ENCODE data around the gene CNPPD1.

The CNPPD1 gene

DNA sequence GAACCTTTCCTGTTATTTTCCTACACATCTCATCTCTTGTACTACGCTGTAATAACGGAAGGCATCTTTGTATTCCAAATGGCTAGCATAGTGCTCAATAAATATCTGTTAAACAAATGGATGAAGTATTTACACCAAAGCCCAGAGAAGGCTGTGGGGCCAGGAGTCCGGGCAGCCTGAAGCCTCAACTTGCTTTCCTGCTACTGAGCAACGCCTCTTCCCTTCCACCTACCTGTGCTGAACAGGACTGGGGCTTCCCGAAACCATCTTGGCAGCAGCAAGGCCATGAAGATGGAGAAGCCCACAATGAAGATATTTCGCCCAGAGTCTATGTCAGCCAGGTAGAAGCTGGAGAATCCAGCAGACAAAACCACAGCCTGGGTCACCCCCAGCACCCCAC lies 13.6 kb downstream of the CNPPD1 start:
- no peak for TF ChIP-seq CTCF (IDR thresholded peaks at IDR 0.05; ENCODE audit: insufficient read depth, low read depth, low read length, missing control alignments)
- no peak for DNase-seq (ENCODE audit: low read depth)
- H3K4me3 ChIP-seq (ENCODE audit: low read depth, low read length): no peak overlapping the region

- no peak for TF ChIP-seq CTCF (IDR thresholded peaks at IDR 0.05; ENCODE audit: insufficient read depth, low read depth, low read length, missing control alignments)
- DNase-seq (ENCODE audit: low read depth): no peak
- peak overlapping the region; percentile 71 for H3K4me3 ChIP-seq (ENCODE audit: low read depth, low read length)
Measured at GRCh38 chr2:219161097-219161496, 15.6 kb downstream of the CNPPD1 start.

GRCh38 chr2:219160186-219161017 lies 16.3 kb downstream of the CNPPD1 start, which contains the start of gene NHEJ1:
NHEJ1 (minus strand) TSS chr2:219160815; CDS start chr2:219158362, 2,453 bp downstream.
- DNase-seq (ENCODE audit: low read depth): peak; percentile 95
- peak within 1 kb of the TSS; percentile 71 for H3K4me3 ChIP-seq (ENCODE audit: low read depth, low read length)
- peak; percentile 99 for TF ChIP-seq CTCF (IDR thresholded peaks at IDR 0.05; ENCODE audit: insufficient read depth, low read depth, low read length, missing control alignments)

GRCh38 chr2:219159771-219160185 lies 16.9 kb downstream of the CNPPD1 start:
- H3K4me3 ChIP-seq (ENCODE audit: low read depth, low read length): peak overlapping the region; percentile 71
- no peak for TF ChIP-seq CTCF (IDR thresholded peaks at IDR 0.05; ENCODE audit: insufficient read depth, low read depth, low read length, missing control alignments)
- no peak for DNase-seq (ENCODE audit: low read depth)

DNA sequence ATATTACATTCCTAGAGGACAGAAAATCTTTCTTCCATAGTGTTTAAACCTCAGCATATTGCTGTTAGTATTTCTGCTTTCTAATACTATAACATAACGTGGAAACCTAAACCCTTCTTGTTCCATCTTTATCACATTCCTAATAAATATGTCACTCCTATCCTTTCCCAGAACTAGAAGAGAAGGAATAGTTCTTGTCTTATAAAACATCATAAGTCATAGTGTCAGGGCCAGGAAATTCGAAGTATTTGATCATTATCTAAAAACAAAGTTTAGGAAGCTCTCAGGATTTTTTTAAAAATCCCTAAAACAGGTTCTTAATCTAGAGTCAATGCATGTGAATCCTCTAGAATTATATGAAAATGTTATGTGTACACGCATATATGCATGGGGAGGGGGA lies 18.1 kb downstream of the CNPPD1 start:
- TF ChIP-seq CTCF (IDR thresholded peaks at IDR 0.05; ENCODE audit: insufficient read depth, low read depth, low read length, missing control alignments): no peak
- DNase-seq (ENCODE audit: low read depth): no peak
- no peak overlapping the region for H3K4me3 ChIP-seq (ENCODE audit: low read depth, low read length)

DNA sequence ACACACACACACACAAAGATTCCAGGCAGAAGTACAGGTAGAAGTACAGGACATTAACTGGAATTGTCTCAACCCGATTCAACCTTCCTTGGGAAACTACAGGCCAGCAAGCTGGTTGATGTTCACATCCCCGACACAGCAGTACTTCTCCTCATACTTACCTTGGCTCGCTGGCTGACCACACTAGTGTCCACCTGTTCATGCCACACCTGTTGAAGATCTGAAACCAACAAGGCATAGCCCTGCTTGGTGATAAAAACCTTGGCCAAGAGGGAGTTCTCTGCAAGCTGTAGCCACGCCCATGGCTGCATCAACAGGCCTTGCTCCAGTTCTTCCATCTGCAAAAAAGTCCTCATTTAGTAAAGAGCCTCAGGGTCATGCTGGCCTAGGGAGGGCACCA lies 18.7 kb downstream of the CNPPD1 start:
- H3K4me3 ChIP-seq (ENCODE audit: low read depth, low read length): no peak overlapping the region
- no peak for TF ChIP-seq CTCF (IDR thresholded peaks at IDR 0.05; ENCODE audit: insufficient read depth, low read depth, low read length, missing control alignments)
- no peak for DNase-seq (ENCODE audit: low read depth)

DNA sequence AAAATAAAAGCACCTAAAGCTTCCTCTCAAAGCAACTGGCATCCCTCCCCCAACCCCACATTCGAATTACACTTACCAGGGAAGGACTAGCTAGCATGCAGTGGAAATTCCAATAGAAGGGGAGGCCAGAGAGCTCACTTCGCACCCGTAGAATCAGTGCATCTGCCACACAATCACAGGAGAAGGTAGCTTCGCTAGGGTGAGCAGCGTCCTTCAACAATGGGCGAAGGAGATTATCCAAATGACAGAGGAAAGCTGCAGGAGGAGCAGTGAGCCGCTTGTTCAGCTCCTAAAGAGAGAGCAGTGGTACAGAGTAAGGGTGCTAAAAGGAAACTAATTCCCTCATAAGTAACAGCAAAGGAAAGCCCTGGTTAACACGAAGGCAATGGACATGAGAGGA lies 19.3 kb downstream of the CNPPD1 start:
- no peak overlapping the region for H3K4me3 ChIP-seq (ENCODE audit: low read depth, low read length)
- no peak for TF ChIP-seq CTCF (IDR thresholded peaks at IDR 0.05; ENCODE audit: insufficient read depth, low read depth, low read length, missing control alignments)
- no peak for DNase-seq (ENCODE audit: low read depth)
